Psoas muscle (tissue), 8 donors: ENCODE results near the gene SNED1. TPM values are rescaled to one million over a fixed set of nuclear protein-coding genes. Genes with fewer than 3 reads are reported as not detected.

ENCODE experiments used
- ATAC-seq, 4 donors: fragments of 200-7000 bp; cut with Tn5 transposase; one replicate each; pipeline ENCODE4 v1.9.1; 2020; ENCODE audit warnings: moderate library complexity in 3 of 4, mild to moderate bottlenecking in 2 of 4
- DNase-seq, 2 donors: peaks; one replicate each; pipeline ENCODE4 v3.0.0-alpha.2; 2020
- H3K27ac ChIP-seq: fragments of 200-600 bp; one replicate; pipeline ENCODE4 v1.8.0; 2022
- H3K27me3 ChIP-seq, 3 donors: fragments of 200-600 bp in 1 of 3; one replicate each; pipeline versions ENCODE4 v1.6.1 to v1.8.0; 2013 to 2022; ENCODE audit warnings: low read length in 2 of 3, mild to moderate bottlenecking in 2 of 3, moderate library complexity in 1 of 3; ENCODE audit not compliant: insufficient read depth in 3 of 3
- H3K36me3 ChIP-seq, 2 donors: fragments of 200-600 bp in 1 of 2; one replicate each; pipeline versions ENCODE4 v1.6.1 to v1.8.0; 2013 to 2022; ENCODE audit warnings: low read depth in 1 of 2, mild to moderate bottlenecking in 1 of 2, moderate library complexity in 1 of 2; ENCODE audit not compliant: insufficient read depth in 1 of 2
- H3K4me1 ChIP-seq: fragments of 200-600 bp; one replicate; pipeline ENCODE4 v1.8.0; 2022
- H3K4me3 ChIP-seq: fragments of 200-600 bp; one replicate; pipeline ENCODE4 v1.8.0; 2022; ENCODE audit warnings: mild to moderate bottlenecking
- H3K9me3 ChIP-seq: fragments of 200-600 bp; one replicate; pipeline ENCODE4 v1.8.0; 2022
- WGBS, 3 donors: extraction: QIAGEN DNeasy Blood & Tissue Kit; methylation state at CpG; one replicate each; pipeline versions ENCODE4 v1.1.6 to v1.1.7; 2013; 5-methylcytosine and 5-hydroxymethylcytosine counted together
- intact Hi-C, 2 donors: fragments of 100-400 bp; cut with DNase I; formaldehyde crosslinking; loops; one replicate each; pipeline versions ENCODE4 v1.11.0 to v1.14.2; 2022
- polyA plus RNA-seq, 3 donors: library from polyadenylated mRNA; stranded (reverse); fragments of 200-250 nt; gene quantifications; one replicate each; pipeline ENCODE4 v1.2.3, GENCODE V29; 2013
- total RNA-seq, 4 donors: library from RNA; stranded (reverse); fragmentation: NEBNext Ultra II Directional in 2 of 4; extraction: Animal tissue kit (Norgen Biotek cat#: 25700) in 2 of 4; gene quantifications; one replicate each; pipeline versions ENCODE4 v1.2.1 to v1.2.4, GENCODE V29; 2021 to 2023
- TF ChIP-seq, protein P1 (sequence below): fragments of 200-600 bp; IDR thresholded peaks from one replicate; pipeline ENCODE4 v1.8.0; 2022; ENCODE audit warnings: antibody characterized with exemption
- donor health status: healthy with polysubstance abuse.
- donor health status: DM: no; HTN: no; CAD: no; lungs with moderate emphysema.
- donor health status: Bipolar disorder and iron deficiency.
- donor health status: healthy.
- donor health status: DM: yes; HTN: yes; CAD: no.
- donor health status: DM: no; HTN: no; CAD: no.
- donor health status: DM: no; HTN: no; CAD: no.
- donor health status: DM: yes; HTN: yes; CAD: no.

SNED1 gene
- total and polyA plus RNA-seq, 7 donors: 7.8 to 36.9 (median 9.2) TPM

- H3K4me1 ChIP-seq: no peaks in the 10 kb centered on the region
- TF ChIP-seq, protein P1, sequence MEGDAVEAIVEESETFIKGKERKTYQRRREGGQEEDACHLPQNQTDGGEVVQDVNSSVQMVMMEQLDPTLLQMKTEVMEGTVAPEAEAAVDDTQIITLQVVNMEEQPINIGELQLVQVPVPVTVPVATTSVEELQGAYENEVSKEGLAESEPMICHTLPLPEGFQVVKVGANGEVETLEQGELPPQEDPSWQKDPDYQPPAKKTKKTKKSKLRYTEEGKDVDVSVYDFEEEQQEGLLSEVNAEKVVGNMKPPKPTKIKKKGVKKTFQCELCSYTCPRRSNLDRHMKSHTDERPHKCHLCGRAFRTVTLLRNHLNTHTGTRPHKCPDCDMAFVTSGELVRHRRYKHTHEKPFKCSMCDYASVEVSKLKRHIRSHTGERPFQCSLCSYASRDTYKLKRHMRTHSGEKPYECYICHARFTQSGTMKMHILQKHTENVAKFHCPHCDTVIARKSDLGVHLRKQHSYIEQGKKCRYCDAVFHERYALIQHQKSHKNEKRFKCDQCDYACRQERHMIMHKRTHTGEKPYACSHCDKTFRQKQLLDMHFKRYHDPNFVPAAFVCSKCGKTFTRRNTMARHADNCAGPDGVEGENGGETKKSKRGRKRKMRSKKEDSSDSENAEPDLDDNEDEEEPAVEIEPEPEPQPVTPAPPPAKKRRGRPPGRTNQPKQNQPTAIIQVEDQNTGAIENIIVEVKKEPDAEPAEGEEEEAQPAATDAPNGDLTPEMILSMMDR: no peak
- ATAC-seq (peak in 1 of 4 donors; percentile 37), DNase-seq (peak in 1 of 2 donors; percentile 49)
- H3K36me3 ChIP-seq: peaks cover 0 to 4% of the 10 kb centered on the region in 2 donors
- H3K4me3 ChIP-seq: no peak overlapping the region
- 89 to 94% (median 91%) methylated on average over 26 of the region's 26 CpGs for WGBS, 3 donors
- peaks cover 7% of the 10 kb centered on the region for H3K9me3 ChIP-seq
- H3K27me3 ChIP-seq: no peaks in the 10 kb centered on the region
- intact Hi-C loops: no loop called here
- no peak overlapping the region for H3K27ac ChIP-seq
Observed at GRCh38 chr2:241018051-241018891, 19.9 kb downstream of the SNED1 start.

DNA sequence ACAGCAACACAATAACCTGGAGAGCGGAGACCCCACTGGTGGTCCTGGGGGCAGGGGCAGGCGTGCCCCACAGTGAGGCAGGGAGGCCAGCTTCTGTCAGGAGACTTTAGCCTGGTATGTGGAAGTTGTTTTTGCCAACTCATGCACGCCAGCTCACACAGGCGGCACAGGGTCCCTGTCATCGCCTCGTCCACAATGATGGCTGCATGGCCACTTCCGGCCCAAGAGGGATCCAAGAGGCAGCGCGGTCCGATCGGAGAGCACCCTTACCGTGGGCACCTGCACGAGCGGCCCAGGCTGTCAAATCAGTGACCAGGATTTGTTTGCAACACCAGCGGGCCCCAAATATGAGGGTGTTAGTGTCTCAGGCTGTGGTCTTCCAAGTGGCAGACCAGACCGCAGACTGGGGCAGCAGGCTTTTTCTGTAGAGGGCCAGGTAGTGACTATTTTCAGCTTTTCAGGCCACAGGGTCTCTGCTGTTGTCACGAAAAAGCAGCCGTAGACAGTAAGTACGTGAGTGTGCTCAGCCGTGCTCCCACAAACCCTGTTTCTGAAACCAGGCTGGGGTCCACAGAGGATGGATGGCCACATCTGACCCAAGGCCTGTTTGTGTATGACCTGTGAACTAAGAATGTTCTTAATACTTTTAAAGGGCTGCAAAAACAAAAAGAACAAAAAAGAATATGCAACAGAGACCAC lies 21.2 kb downstream of the SNED1 start:
- H3K36me3 ChIP-seq: peaks cover 0 to 6% of the 10 kb centered on the region in 2 donors
- ATAC-seq (no peak), DNase-seq (no peak)
- WGBS, 3 donors: 96 to 97% (median 96%) methylated on average over 18 to 20 of the region's 20 CpGs
- no peak overlapping the region for H3K4me3 ChIP-seq
- TF ChIP-seq, protein P1: no peak
- H3K4me1 ChIP-seq: no peaks in the 10 kb centered on the region
- H3K9me3 ChIP-seq: peaks cover 7% of the 10 kb centered on the region
- H3K27me3 ChIP-seq: no peaks in the 10 kb centered on the region
- intact Hi-C loops: no loop called here
- no peak overlapping the region for H3K27ac ChIP-seq

DNA sequence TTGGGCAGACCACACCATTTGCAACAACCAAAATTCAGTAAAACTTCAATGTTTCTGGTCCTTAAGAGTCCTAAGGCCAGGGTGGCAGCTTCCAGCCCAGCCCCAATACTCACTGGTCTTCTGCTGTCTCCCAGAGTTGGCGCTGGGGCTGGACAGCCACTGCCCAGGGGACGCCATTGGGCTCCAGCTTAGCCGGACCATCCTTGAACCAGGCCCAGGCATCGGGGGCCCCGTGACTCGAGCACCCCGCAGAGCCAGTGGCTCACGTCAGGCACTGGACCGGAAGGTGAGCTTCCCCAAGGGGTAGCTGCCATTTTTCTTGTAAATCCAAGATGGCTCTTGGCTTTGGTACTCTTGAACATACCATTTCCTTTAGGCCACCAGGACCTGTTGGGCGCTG lies 21.8 kb downstream of the SNED1 start:
- Histone ChIP-seq H3K9me3 (peaks cover 9% of the 10 kb centered on the region), H3K36me3 (peaks cover 0 to 6% of the 10 kb centered on the region in 2 donors), H3K4me3 (no peak overlapping the region), H3K27me3 (no peaks in the 10 kb centered on the region), H3K27ac (no peak overlapping the region), H3K4me1 (no peaks in the 10 kb centered on the region)
- TF ChIP-seq, protein P1: no peak
- DNase-seq (no peak), ATAC-seq (no peak)
- 97 to 99% (median 98%) methylated on average over 10 of the region's 10 CpGs for WGBS, 3 donors
- intact Hi-C loops: no loop called here

GRCh38 chr2:241020629-241021190 lies 22.3 kb downstream of the SNED1 start:
- TF ChIP-seq, protein P1: no peak

More at GRCh38 chr2:241020629-241021190, 22.3 kb downstream of the SNED1 start:
- Histone ChIP-seq H3K27me3 (no peaks in the 10 kb centered on the region), H3K4me1 (no peaks in the 10 kb centered on the region), H3K36me3 (peaks cover 0 to 6% of the 10 kb centered on the region in 2 donors), H3K9me3 (peaks cover 14% of the 10 kb centered on the region), H3K27ac (no peak overlapping the region), H3K4me3 (no peak overlapping the region)
- intact Hi-C loops: no loop called here
- ATAC-seq (no peak), DNase-seq (no peak)
- 81 to 94% (median 88%) methylated on average over 8 of the region's 8 CpGs for WGBS, 3 donors
